NCI-H510A treated with DMSO at 0.1 percent for 48 hours (cell line): ENCODE data around the gene COX15.
"Not testable (repeated sequence)": the region's sequence is repeated elsewhere in the genome, so short reads cannot be mapped to it uniquely, and the experiment has no call there.

Experiments used
- DNase-seq: peaks from one replicate; lab custom pipeline; 2025; lab: John Stamatoyannopoulos, UW

The COX15 gene

DNA sequence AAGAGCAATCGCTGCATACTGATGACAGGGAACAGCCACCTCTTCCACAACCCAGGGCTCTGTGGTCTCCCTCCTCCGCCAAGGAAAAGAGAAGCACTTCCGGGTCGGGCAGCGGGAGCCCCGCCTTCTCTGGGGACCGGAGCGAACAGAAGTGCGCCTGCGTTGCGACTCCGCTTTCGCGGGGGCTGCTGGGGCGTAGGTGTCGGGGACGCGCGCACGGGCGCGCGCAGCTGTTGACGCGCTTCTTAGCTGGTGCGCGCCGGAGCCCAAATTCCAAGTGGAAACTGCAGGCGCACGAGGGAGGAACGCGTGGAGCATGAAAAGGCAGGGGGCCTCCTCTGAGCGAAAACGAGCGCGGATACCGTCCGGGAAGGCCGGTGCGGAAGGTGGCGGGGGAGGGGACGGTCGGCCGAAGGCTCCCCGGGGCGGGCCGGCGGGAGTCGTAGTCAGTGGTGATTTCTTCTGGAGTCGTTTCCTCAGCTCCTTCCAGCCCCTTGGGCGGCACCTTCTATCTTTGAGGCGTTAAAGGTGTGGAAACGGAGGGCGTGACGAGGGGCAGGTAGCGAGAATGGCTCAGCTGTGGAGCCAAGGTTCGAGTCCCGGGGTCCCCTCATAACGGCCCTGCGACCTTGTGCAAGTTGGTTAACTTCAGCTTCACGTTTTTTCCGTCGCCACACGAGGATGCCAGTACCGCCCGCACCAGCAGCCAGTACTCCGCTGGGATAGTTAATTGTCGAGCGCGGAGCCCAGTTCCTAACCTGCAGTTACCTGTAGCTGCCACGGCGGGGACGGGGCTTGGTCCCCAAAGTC, at the start of gene COX15, which contains the start of gene CUTC:
Gene COX15, minus strand, starts transcription at position 95 of the 810 bp plus-strand sequence. Its CDS starts 78 bp downstream, at position 17.
Gene CUTC, plus strand, starts transcription at position 202 of the 810 bp plus-strand sequence. Its CDS starts 115 bp downstream, at position 317.
- DNase-seq: peak; percentile 98

DNA sequence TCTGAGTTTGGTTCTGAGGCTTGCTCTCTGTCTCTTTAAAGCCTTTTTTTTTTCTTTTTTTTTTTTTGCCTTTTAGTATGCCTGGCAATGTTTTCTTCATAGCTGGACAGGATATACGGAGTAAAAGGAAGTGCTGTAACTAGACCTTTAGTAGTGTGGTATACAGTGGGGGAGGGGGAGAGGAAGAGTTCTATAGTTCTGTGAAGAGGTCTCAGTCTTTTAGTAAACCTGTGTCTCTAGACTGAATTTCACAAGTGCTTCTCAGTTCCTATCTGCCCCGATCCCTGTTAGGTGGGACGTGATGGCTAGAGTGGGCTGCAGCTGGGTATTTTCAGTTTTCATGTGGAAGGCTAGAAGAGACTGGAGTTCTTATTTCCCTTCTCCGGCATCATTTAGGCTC, 47.4 kb upstream of the COX15 start:
- no peak for DNase-seq

DNA sequence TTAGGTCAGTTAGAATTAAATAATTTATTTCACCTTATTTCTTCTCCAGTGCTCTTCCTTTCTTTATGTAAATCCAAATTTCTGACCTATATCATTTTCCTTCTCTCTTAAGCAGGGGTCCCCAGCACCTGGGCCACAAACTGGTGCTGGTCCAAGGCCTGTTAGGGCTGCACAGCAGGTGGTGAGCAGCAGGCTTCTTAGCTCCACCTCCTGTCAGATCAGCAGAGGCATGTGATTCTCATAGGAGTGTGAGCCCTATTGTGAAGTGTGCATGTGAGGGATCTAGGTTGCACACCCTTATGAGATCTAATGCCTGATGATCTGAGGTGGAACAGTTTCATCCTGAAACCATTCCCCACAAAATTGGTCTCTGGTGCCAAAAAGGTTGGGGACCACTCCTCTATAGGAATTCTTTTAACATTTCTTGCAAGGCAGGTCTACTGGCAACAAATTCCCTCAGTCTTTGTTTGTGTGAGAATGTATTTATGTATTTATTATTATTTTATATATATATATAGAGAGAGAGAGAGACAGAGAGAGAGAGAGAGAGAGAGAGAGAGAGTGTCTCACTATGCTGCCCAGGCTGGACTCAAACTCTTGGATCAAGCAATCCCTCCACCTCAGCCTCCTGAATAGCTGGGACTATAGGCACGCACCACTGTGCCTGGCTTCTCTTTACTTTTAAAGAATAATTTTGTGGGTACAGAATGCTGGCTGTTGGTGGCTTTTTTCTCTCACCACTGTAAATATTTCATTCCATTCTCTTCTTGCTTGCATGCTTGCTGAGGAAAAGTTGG, 46.2 kb upstream of the COX15 start:
- no peak for DNase-seq

DNA sequence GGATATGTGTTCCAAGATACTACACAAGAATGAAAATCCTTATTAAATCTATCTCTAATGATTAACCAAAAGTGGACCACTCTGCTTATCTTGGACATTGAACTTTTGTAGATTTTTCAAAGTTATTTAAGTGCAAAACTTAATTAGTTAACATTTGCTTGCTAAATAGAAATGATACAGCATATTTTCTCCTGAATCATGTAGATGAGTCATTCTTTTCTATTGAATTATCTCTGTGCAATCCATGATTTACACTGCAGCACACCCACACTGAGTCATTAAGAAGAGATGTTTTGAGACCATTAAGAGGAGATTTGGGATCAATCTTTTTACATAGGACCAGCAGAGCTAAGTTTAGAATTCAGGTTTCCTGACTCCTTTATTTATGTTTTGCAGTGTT, 43.9 kb upstream of the COX15 start:
- no peak for DNase-seq

DNA sequence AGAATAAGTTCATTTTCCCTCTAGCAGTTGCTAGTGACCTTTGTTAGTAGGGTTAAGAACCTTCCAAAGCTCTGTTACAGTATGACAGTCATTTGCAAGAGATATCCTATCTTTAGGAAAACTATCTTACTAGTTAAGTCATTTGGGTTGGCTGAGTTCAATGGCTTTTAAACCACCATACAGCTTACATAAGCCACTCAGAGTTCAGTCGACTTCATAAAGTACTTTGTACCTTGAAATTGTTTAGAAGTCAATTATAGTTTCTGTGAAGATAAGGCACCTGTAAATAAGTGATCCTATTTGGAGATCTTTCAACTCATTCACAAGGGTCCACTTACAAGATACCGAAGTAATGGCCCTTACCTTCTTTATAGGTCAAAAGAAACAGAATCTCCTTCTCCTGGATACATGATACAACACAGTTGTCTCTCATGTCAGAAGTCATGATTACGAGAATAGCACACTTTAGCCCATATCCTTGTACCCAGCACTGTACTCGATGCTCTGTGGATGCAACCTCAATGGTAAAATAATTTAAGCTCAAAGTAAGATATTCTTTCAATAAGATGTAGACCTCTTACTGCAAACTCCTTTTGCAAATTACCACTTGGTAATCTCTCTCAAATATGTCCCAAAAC, 38.6 kb upstream of the COX15 start:
- DNase-seq: no peak

DNA sequence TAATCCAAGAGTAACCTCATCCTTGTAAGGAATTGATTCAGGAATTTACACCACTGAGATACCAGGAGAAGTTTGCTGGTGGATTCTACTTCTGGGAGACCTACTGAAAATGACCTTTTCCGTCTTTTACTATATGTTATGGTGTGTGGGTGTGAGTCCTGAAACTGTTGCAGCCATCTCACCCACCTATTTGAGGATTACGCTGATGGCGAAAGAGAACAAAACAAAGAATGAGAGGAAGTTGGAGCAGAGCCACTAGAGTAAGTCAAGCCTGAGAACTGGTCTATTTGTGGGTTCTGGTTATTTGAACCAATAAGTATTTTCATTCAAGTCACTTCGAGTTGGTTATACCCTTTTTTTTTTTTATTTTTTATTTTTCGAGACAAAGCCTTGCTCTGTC, 37.8 kb upstream of the COX15 start:
- DNase-seq: no peak

DNA sequence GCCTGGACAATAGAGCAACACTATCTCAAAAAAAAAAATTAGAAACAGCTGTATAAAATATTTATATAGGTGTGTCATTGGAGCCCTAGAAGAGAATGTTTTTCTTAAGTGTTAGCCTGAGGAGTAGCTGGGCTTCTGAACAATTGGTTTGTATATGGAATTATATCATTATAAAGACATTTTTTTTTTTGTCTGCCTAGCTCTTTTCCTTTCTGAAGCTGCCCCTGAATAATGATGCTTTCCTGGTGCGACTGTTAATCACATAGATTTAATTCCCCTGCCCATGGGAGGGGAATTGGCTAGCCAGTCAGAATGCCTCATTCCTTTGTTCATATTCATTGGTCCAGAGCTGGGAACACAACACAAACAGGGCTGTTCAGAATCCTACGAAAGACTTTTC, 36.6 kb upstream of the COX15 start:
- no peak for DNase-seq

DNA sequence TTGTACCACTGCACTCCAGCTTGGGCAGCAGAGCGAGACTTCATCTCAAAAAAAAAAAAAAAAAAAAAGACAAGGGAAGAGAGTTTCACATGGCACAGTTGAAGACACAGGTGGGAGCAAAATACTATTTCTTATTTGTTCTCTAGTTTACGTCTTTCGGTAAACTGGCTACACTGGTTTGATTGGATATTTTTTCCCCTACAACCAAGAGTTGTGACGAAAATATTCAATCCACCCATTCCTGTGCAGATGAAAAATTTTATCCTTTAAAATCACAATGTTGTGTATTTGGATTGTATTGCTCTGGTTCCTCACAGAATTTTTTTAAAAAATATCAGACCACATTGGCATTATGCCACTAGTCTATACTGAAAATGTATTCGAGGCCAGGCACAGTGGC, 36.0 kb upstream of the COX15 start:
- DNase-seq: no peak

DNA sequence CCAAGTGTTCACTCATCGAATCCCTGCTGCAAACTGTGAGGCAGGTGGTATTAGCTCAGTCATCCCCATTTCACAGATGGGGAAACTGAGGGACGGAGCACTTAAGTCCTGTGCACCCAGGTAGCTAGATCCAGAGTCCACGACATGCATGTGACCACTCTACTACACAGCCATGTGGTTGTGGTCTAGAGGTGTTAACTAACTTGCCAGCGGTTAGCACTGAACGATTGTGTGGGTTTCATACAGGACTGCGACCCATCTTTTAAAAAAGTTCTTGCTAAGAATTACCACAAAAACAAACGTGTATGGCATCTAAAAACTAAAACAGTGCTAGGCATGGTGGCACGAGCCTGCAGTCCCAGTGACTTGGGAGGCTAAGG, 34.4 kb upstream of the COX15 start:
- DNase-seq: no peak

DNA sequence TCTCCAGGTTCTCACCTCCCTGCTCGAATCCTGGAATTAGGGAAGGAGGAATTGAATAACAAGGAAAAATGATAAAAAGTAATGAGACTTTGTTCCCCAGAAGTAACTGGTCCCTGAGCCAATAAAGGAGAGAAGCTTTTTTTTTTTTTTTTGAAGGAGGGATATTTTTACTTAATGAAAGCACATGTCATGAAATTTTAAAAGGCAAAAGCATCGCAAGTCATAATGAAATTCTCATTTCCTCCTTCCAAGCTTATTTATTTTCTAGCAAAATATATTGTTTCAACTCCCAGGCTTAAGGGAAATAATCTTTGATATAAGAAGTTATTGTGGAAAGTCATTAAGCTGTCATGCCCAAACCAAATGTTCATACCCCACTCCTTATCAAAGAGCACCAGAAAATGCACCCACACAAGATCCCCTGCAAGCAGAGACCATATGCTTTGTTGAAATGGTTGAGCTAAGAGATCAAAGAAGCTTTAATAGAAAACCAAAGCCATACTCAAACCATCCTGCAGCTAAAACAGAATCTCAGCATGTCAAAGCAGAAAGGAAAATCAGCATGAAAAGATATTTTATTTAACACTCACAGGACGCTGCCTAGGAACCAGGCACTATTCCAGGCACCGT, 33.9 kb upstream of the COX15 start:
- no peak for DNase-seq

DNA sequence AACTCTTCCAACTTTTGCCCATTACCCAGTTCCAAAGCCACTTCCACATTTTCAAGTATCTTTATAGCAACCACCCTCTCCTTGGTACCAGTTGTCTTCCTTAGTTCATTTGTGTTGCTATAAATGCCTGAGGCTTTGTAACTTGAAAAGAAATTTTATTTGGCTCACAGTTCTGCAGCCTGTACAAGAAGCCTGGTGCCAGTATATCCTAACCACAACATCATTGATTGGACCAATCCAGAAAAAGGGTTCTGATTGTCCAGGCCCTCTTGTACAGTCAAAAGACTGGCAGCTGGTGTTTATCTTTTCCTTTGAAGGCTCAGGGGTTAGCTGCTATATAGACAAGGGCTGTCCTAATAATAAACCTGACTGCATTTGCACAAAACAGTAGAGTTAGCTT, 29.4 kb upstream of the COX15 start:
- no peak for DNase-seq

DNA sequence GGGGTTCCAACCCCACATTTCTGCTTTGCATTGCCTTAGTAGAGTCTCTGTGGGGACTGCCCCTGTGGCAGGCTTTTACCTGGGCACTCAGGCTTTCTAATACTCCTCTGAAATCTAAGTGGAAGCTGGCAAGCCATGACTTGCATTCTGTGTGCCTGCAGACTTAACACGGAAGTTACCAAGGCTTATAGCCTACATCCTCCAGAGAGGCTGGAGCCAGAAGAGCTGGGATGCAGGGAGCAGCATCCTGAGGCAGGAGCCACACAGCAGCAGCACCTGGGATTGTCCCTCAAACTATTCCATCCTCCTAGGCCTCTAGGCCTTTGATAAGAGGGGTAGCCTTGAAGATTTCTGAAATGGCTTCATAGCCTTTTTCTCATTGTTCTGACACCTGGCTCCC, 28.4 kb upstream of the COX15 start:
- DNase-seq: no peak

DNA sequence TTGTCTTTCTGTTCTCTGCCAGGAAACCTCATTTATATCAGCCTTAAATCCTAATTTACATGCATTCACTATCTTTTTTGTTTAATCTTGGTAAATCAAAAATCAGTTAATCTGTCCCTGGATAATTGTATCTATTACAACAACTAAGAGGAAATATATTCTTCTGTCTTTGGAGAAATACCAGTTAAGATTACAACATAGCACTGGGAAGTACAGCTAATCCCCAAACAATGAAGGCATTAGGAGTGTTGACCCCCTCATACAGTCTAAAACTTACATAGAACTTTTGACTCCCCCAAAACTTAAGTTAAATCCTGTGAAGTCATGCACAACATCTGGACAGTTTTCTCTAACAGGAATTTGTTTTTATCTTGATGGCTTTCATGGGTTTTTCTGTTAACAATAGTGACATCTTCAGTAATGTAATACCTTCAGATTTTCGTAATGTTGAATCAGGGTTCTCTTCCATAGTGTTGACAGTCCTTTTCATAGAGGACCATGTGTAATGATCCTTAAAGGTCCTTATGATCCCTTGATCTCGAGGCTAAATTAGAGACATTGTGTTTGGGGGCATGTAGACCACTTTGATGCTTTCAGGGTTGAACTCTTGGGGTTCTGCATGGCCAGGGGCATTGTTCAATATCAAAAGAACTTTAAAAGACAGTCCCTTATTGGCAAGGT, 26.4 kb upstream of the COX15 start:
- DNase-seq: no peak

DNA sequence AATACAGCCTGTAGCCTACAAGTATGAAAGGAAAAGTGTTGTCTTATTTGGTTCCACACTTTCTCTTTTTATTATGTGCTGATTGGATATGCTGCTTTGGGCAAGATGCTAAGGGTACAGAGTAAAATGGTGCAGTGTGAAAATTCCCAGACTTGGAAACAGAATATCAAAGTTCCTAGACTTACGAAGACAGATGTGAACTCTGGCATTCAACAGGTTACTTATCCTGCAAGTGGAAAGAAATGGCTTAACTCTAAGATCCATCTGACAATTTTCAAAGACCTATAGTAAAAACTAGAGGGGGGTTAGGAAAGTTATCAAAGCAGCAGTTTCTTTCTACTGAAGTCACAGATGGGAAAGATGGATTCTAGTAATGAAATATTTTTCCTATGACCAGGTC, 24.2 kb upstream of the COX15 start:
- DNase-seq: no peak

DNA sequence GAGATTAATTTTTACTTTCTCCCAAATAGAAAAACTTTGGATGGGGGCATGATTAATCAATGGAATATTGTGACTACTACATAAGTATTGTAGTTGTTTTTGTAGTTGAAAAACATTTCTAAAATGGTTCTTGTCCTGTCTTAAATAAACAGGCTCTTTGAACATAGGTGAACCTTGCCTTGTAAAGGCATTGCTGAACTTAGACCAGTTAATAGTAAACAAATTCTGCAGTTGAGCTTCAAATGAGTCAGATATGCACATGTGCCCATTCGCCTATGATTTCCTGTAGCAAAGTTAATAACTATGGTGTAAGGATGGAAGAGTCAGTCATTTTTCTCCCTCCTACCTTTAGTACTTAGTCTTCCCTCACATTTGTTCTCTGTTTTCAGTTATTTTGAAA, 22.7 kb upstream of the COX15 start:
- no peak for DNase-seq

DNA sequence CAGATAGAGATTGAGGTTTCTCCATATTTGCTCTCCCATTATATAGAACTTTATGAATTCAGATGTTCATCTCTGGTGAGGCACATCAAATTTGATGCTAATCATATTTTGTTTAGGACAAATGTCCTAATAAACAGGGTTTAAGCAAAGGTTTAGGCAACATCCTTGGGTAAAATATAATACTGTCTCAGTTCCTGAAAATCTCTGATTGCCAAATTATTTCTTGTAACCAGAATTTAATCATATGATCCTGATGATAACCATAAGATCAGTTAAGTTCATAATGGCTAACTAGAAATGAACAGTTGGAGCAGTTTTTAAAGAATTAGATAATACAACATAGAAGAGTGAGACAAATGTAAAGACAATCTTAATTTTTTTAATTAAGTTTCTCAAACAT, 18.7 kb upstream of the COX15 start:
- no peak for DNase-seq

DNA sequence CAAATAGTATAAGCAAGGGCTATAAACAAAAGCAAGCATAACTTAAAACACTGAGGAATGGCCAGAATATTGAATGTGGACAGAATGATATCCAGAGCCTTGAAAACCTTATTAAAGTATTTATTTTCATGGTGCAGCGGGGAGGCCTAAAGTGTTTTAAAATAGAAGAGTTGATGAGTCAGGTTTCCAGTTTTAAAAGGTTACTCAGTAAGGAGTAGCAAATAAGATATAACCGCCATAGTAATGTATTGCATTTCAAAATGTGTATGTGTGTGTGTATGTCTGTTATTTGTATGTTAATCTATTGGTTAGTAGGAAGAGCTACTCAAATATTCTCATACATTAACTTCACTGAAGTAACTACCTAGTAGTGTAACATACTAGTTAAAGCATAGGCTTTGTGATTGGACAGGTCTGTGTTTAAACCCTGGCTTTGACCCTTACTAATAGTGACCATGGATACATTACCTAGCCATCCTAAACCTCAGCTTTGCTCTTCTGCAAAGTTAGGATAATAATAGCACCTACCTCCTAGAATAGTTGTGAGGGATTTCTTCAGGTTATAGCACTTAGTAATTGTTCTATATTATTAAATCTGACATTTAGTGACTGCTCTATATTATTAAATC, 17.0 kb upstream of the COX15 start:
- DNase-seq: no peak

DNA sequence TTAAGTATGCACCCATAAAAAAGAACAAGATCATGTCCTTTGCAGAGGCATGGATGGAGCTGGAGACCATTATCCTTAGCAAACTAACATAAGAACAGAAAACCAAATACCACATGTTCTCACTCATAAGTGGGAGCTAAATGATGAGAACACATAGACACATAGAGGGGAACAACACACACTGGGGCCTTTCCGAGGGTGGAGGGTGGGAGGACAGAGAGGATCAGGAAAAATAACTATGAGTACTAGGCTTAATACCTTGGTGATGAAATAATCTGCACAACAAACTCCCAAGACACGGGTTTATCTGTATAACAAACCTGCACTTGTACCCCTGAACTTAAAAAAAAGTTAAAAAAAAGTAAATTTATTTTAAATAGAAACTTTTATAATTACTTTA, 14.2 kb upstream of the COX15 start:
- DNase-seq: not testable (repeated sequence)

DNA sequence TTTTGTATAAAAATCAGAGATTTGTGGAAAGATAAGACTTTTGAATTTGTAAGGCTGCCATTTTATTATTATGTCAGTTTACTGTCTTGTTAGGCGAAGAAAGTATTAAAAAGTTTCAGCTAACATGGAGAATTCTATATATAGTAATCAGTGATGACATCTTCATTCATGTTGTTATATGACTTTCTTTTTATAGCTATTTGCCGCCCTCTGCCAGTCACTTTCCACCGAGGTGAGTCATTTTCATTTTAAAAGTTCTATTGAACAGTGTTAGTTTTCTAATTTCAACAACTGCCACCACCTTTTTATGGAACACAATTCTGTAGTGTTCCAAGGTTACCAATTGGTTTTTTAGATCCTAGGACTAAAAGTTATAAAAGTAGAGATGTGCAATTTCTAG, 11.9 kb upstream of the COX15 start:
- DNase-seq: no peak

DNA sequence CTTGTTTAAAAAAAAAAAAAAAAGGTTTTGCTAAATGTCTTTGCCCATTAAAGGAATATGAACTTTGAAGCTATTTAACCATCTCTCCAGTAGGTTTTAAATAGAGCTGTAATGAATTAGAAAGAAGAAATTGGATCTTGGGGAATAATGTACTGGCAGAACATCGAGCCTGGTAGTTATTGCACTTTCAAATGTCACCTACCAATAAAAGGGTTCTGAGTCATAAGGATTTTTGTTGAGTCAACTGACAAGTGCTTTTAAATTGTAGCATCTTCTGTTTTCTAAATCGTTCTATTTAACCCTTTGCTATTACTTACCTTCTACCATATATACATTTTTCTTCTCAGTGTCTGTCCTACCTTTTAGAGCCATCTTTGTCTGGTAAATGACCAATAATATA, 10.8 kb upstream of the COX15 start:
- no peak for DNase-seq

DNA sequence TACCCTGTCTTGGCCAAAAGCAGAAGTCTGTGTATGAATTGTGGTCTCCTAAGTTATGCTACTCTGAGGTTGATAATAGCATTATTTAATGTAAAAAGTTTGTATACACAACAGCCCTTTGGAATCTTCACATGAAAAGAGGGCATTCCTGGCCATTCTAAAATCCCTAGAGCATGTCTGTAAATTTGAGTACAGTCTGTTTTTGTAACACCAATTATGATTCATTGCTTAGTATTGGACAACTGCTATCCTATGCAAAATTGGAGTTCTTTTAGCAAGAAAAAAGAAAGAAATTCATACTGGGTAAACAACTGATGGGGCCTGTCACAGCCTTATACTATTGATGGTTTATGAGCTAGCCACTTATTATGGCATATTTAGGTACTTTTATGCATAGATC, 10.3 kb upstream of the COX15 start:
- no peak for DNase-seq
